M059J (cell line): ENCODE data around the gene BAIAP2. TPM values are rescaled to one million over a fixed set of nuclear protein-coding genes. Genes with fewer than 3 reads are reported as not detected.
A peak's percentile ranks its signal among the peaks of the same experiment; 100 is the strongest.
"Not testable (repeated sequence)": the region's sequence is repeated elsewhere in the genome, so short reads cannot be mapped to it uniquely, and the experiment has no call there.

ENCODE experiments used
- DNase-seq: peaks from one replicate; pipeline ENCODE4 v3.0.0-alpha.2; 2012; ENCODE audit warnings: low read depth
- total RNA-seq: library from RNA; depleted of rRNA; stranded (reverse); fragments of >200 nt; shearing (Covaris generic); gene quantifications from 2 replicates; pipeline ENCODE4 v1.2.3, GENCODE V29; 2014

BAIAP2 gene
- total RNA-seq, 1 experiment from 2014 or later = 21.8 TPM

DNA sequence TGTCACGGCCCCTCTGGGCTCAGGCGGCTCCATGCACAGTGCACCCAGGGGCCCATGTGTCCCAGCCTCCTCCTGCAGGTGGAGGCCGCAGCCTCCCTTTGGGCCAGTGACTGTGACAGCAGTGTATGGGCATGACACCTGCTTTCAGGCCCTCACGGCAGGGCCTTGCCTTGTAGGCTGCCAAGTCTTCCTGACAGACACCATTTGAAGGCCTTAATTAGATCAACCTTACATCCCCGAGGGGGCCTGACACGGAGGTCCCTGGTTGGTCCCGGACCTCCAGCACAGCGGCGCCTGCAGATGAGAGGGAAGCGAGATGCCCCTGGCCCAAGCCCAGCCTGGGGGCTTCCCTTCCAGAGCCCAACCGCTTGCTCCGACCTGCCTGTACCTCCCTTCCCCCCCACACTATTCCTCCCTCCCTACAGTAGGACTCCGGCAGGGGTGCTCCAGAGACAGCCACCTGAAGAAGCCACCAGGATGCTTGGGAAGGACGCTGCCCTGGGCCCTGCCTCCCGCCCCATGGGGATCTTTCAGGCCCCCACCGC is 31.9 kb downstream of the BAIAP2 start:
- no peak for DNase-seq

DNA sequence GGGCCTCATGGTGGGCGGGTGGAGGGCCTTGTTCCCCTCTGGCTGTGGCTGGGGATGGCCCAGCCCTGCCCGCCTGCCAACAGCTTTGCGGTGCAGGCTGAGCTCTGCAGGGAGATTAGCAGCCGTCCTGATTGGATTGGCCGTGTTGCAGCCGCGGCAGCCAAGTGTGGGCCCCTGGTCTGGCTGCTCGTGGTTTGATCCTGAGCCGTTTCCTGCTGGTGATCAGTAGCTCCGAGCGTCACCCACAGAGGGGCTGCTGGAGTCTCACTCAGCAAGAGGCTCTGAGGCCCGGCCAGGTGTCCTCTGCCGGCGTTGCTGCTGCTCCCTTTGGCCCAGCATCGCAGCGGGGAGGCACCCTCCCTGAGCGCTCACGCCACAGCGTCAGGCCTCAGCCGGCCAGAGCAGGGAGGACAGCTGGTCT is 32.5 kb downstream of the BAIAP2 start:
- DNase-seq = no peak

DNA sequence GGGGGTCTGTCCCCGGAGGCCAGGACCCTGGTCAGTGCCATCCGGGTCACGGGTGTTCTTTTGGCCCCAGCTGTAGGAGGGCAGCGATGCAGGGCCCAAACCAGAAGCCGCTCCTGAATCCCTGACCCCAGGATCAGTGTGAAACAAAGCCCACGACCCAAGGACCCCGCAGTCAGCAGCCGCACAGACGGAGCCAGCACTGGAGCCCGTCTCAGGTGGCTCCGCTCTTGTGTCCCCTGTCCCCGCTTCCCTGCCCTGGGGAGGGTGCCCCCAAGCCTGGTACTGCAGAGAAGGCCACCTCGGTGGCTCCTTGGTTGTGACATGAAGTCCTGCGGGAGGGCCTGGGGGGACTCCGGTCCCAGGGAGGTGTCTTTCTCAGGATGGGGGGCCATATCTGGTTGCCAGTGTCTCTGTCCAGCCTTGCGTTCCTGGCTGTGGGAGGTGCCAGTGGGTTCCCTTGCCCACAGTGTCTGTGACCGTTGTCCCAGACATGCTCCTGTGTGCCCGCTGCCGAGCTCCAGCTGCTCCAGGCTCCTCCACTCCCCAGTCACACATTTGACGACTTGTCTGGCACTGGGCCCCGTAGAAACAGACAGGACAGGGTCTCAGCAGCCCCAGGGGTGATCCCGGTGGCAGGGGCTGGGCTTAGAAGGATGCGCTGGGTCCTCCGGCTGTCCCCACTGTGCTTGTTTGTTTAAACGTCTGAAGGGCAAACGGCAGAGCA is 33.6 kb downstream of the BAIAP2 start:
- DNase-seq = no peak

DNA sequence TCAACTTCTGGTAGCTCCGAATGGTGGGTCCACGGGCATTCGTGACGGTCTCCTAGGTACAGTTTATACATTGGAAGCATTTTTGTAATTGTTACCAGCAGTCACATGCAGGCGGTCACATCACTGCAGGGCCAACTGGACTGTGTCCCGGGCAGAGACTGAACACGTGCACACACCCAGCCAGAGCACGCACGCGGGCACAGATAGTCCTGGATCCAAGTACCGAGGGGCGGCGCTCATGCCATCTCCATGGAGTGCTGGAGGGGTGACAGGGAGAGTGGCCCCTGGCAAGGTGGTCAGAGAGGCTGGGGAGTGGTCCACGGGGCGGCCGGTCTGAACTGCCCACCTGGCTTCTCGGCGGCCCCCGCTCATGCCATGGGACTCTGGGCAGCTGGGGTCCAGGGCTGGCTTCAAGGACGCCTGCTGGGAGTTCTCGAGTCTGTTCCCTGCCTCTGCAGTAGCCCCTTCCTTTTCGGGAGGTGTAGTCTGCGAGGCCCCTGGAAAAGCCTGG is 34.2 kb downstream of the BAIAP2 start:
- DNase-seq = no peak

DNA sequence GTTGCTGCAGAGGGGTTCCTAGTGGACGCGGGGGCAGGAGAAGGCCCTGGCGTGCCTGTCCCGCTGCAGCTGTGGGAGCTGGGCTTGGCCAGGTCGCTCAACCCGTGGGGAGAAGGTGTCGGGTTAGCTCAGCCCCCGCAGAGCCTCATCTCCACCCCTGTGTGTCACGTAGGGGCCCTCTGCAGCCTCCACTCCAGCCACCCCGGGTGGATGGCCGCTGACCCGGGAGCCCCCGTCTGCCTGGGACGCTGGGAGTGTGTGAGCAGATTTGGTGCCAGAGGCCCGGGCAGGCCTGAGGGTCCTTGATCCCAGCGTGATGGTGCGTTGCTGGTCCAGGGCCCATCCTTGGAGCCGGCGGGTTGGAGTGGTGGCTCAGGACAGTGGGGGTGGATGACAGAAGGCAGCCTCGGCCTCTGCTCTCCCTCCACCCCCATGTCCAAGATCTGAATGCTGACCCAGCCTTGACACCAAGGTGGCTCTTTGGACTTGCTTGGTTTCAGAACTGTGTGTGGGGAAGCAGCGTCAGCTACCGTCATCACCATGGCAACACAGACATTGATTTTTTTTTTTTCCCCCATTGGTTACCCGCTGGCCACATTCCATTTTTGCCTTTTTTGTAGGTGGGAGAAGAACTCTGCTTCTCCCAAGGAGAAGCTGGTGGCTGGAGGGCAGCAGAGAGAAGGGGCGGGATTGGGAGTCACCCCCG is 35.7 kb downstream of the BAIAP2 start:
- DNase-seq = no peak

DNA sequence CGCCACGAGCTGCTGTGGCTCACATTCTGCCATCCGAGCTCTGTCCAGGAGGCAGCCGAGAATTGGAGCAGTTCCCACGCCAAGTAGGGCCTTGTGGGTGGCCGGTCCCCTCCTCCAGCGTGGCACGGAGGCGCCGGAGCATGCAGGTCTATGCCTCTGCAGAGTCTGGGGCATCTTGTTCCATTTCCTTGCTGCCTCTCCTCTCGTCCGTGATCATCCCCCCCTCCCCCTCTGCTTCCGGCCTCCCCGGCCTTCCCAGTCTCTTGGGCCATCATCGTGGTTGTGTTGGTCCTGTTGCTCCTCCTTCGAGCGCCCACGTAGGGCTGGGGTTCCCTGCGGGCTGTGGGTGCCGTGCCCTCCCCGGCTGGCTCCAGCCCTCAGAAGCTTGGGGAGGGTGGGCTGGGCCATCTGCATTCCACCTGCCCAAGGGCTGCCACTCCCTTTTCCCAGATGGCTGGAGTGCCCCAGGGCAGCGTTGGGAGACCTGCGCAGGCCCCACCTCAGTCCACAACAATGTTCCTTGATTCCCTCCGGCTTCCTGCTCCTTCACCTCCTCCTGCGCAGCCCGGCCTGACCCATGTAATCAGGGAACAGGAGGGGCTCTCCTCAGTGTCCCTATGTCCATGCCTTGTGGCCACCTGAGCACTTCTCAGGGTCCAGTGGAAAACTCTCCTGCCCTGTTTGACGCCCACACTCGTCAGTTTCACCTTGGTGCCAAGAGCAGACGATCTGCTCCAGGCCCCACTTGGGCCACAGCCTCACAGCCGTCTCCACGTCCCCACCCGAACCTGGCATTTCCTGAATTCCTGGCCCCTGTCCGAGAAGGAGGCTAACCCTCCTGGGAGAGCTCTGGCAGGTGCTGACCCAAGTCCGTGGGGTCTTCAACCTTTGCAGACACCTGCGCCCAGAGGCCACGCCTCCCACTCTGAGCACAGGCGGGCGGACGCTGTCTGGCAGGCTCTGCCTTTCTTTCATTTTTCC is 37.1 kb downstream of the BAIAP2 start:
- DNase-seq = no peak

DNA sequence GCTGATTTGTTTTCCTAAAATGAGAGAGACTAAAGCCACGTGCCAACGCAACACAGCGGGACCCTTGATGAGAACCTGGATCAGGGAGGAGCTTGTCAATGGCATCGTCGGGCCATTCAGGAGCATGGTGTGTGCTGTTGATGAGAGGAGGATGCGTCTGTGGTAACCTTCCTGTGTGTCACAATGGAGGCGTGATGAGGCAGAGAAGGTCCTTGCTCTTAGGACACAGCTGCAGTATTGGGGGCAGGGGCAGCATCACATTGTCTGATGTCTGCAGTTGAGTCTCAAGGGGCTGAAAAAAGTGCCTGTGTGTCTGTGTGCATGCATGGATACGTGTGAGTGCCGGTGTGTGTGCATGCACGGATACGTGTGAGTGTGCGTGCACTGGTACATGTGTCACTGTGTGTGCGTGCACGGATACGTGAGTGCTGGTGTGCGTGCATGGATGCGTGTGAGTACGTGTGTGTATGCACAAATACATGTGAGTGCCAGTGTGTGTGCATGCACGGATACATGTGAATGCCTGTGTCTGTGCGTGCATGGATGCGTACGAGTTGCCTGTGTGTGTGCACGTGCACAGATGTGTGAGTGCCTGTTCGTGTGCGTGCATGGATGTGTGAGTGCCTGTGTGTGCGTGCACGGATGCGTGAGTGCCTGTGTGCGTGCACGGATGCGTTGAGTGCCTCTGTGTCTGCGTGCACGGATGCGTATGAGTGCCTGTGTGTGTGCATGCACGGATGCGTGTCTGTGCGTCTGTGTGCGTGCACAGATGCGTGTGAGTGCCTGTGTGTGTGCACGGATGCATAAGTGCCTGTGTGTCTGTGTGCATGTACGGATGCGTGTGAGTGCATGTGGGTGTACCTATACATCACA is 39.3 kb downstream of the BAIAP2 start:
- DNase-seq = no peak

DNA sequence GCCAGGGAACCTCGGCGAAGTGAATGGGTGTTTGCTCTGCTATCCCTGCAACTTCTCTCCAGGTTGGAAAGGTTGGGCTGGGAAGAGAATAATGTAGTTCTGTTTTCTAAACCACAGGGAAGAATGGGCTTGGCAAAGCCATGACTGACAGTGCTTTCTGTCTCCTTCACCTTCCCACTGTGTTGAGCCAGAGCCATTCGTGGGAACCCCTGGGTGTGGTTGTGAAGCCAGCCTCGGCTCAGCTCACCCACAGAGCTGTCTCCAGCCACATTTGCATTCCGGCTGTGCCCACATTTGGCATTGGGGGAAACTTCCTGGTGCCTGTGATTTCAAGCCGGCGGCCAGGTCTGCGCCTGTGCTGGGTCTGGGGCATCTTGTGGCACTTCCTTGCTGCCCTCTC is 39.9 kb downstream of the BAIAP2 start:
- DNase-seq = peak; percentile 20

DNA sequence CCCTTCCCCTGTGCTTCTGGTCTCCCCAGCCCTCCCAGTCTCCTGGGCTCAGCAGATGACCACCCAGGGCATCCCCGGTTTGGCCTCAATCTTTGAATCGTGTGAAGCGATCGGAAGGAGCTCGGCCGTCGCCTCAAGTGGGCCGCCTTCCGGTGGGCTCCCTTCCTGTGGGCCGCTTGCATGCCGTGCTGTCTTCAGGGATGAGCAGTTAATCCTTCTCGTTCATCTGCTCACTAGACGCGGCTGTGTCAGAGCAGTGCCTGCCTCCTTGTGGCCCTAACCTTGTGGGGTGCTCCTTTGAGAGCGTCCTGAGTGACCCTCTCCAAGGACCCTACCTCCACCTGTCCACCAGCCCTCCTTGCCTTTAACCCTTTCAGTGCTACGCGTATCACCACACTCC is 40.4 kb downstream of the BAIAP2 start:
- DNase-seq = no peak

DNA sequence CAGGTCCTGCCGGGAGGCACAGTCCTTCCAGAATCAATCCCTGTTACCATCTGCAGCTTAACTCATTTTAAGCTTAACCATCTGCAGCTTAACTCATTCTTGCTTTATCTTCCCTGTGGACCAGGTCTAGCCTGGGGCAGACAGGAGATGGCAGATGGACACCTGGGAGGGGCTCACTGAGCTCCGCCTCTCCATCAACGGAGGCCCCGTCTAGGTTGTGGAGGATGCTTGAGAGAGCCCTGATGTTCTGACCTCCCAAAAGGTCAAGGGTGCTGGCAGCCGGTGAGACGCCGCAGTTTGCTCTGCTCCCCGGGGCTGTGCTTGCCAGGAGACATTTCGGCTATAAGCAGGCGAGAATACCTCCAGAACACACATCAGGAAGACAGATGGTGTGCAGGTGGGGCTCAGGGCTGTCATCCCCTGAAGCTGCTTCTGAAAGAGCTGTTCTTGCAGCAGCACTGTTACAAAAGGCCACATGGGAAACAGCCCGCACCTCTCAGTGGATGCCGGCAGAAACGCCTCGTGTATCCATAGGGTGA is 41.3 kb downstream of the BAIAP2 start:
- DNase-seq = no peak

DNA sequence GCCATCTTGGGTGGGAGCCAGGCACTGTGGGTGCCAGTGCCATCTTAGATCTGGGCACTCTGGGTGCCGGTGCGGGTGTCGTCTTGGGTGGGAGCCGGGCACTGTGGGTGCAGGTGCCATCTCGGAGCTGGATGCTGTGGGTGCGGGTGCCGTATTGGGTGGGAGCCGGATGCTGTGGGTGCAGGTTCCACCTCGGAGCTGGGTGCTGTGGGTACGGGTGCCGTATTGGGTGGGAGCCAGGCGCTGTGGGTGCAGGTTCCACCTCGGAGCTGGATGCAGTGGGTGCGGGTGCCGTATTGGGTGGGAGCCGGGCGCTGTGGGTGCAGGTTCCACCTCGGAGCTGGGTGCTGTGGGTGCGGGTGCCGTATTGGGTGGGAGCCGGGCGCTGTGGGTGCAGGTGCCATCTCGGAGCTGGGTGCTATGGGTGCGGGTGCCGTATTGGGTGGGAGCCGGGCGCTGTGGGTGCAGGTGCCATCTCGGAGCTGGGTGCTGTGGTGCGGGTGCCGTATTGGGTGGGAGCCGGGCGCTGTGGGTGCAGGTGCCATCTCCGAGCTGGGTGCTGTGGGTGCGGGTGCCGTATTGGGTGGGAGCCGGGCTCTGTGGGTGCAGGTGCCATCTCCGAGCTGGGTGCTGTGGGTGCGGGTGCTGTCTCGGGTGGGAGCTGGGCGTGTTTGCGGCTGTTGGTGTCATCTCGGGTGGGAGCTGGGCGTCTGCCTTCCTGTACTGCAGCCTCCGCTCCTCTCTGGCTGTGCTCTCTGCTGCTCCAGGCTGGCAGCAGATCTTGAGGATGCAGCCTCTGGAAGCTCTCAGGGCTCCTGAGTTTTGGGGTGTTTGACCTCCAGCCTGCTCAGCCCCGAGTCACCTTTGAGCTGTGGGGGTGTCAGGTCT is 43.3 kb downstream of the BAIAP2 start:
- DNase-seq = not testable (repeated sequence)

DNA sequence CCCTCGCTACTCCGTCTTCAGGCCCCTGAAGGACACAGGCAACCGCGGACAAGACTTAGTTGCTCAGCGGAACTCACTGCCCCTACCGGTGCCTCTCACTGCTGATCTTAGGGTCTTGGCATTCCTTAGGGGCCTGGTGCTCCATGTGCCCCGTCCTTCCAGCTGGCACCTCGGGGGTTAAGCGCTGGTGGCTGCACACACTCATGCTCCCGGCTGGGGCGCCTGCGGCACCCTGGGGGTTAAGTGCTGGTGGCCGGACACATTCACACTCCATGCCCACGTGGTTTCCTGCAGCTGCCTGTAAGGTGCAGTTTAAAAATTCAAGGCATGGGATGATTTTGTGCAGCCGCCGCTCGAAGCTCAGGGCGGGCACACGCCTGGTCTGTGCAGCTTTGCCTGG is 45.1 kb downstream of the BAIAP2 start:
- no peak for DNase-seq

DNA sequence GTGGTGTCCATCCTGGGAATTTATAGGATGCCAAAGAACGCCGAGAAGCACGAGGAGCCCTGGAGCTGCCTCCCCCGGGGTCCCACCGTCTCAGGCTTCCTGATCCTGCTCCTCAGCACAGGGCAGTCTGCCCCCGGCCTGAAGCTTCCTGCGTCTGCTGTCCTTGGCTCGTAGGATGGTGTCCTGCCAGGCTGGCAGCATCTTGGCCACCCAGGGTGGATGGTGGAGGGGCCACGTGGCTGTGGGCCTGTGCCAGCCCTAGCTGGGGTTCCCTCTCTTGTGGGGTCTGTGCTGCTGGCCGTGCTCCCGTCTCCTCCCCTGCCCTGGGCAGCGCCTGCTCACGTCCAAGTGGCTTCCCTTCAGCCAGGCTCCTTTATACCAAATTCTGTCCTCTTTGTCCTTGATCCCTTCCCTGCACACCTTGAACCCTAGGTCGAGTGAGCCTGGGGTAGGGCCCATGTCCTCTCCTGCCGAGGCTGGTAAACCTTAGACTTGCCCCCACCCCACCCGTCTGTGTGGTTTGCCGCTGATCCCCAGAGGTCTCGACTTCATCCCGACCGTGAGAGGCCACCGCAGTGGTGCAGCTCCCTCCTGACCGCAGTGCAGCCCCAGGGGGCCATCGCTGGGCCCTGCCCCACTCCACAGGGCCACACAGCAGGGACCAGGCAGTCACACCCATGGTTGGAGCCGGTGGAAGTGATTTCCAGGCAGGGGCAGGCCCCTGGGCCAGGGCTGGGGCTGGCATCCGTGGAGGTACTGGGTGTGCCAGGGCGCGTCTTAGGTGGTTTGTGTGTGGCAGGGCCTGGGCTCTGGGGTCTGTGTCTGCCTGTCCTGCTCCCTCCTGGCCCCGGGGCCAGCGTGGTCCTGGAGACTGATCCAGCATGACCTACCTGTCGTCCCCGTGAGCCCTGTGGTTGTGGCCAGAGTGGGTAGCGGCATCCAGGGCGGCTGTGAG is 46.5 kb downstream of the BAIAP2 start:
- DNase-seq = no peak

DNA sequence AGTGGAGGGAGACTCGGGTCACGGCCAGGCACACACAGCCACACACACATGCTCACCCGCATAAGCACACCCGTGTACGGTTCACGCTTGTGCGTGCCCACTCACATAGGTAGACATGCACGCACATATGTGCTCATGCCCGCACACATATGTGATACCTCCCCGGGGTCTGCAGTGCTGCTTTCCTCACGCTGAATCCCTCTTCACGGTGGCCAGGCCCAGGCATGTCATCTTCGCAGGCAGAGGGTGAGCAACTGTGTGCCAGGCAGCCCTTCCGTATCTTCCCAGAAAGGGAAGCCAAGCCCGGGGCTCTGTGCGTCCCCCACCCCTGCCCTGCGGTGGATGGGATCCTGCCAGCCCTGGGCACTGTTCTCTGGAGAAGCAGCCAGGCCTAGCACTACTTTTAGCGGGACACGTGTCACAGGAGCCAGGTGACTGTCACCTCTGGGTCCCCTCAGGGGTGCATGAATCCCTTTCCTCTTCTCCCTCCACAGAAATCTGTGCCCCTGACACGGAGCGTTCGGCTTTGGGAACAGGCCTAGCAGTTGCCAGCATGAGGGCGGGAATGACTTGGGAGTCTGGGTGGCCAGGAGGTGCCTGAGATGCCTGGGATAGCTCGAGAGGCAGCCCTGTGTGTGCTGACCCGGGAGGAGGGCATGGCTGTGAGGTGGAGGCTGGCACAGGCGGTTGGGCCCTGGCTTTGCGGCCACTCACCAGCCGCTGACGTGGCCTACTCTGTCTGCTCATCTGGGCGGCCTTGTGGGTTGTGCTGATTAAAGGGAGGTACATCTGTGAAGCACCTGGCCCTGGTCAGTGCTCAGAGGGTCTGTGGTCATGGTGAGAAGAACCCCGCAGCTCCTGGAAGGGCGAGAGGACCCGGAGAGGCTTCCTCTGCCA is 47.5 kb downstream of the BAIAP2 start:
- DNase-seq = no peak

DNA sequence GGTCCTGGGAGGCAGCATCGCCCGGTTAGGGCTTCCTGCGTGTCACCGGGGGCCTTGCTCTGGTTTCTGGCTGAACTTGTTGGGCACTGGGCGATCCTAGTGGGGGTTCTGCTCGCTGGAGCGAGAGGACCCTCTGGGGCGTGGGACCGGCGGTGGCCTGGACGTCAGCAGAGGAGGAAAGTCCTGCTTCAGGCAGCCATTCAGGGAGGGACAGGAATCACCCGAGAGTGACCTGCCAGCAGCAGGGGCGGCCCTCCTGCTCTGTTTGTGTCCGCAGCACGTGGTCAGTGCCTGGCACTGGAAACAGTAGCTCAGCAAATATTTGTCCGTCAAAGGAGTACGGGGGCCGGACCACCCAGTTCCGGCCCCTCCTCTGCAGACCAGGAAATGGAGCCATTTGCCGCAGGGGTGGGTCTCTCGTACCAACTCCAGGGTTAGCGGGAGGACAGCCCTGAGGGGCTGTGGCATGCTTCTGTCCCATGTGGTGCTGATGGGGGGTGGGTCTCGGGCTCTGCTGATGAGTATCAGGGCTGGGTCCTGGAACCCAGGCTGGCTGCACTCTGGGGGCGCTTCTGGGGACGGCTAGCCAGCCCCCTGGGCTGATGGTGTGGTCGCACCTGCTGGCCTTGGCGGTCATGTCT is 48.3 kb downstream of the BAIAP2 start:
- DNase-seq = no peak

DNA sequence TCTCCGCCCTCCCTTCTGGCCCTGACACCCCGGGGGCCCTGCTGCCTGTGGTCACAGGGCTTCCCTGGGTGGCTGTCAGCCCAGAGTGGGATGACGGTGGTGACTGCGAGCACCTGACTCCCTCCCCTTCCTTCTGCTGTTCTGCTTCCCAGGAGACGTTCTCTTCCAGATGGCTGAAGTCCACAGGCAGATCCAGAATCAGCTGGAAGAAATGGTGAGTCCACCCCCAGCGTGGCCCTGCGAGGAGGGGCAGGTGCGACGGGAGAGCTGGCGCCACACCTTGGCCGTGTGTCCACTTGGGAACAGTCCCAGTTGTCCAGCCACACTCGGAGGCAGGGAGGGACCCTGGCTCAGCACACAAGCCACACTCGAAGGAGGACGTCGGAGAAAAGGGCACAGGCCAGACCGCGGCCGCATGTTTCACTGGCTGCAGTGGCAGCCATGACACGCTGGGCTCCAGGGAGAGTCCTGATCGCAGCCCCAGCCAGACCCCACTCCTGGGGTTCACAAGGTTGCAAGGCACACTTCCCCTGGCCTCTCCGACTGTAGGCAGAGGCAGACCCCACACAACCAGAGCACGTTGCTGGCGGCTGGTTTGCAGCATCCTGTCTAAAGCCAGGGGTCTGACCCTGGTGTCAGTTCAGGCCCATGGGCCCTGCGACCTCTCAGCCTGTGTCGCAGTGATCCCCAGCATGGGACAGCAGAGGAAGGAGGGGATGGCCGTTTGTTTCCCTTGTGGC is 49.9 kb downstream of the BAIAP2 start:
- DNase-seq = no peak
